ENCODE results near the gene RANBP1. TPM values are rescaled to one million over a fixed set of nuclear protein-coding genes. Genes with fewer than 3 reads are reported as not detected.

Gene RANBP1
- total RNA-seq, 1 donor from 2014 or later = 219 TPM

DNA sequence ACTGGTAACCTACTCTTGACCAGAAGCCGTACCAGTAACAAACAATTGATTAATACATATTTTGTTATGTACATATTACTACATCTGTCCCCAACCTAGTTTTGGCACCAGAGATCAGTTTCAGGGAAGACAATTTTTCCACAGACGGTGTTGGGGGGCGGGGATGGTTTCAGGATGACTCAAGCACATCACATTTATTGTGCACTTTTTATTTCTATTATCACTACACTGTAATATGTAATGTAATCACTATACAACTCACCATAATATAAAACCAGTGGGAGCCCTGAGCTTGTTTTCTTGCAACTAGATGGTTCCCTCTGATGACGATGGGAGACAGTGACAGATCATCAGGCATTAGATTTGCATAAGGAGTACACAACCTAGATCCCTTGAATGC lies 20.4 kb upstream of the RANBP1 start:
- no peak for TF ChIP-seq CTCF (IDR thresholded peaks at IDR 0.05; ENCODE audit: unreplicated experiment)
- H3K36me3 Mint-ChIP-seq (ENCODE audit: insufficient read depth) = peaks cover 31% of the 10 kb centered on the region
- H3K9me3 Mint-ChIP-seq (ENCODE audit: low read depth) = no peaks in the 10 kb centered on the region
- no peak overlapping the region for H3K27ac Mint-ChIP-seq
- no peak overlapping the region for H3K4me3 Mint-ChIP-seq (ENCODE audit: low read depth)
- no peaks in the 10 kb centered on the region for H3K4me1 Mint-ChIP-seq (ENCODE audit: low read depth)
- H3K27me3 Mint-ChIP-seq = no peaks in the 10 kb centered on the region
- DNase-seq (ENCODE audit: low spot score, unreplicated experiment) = no peak

DNA sequence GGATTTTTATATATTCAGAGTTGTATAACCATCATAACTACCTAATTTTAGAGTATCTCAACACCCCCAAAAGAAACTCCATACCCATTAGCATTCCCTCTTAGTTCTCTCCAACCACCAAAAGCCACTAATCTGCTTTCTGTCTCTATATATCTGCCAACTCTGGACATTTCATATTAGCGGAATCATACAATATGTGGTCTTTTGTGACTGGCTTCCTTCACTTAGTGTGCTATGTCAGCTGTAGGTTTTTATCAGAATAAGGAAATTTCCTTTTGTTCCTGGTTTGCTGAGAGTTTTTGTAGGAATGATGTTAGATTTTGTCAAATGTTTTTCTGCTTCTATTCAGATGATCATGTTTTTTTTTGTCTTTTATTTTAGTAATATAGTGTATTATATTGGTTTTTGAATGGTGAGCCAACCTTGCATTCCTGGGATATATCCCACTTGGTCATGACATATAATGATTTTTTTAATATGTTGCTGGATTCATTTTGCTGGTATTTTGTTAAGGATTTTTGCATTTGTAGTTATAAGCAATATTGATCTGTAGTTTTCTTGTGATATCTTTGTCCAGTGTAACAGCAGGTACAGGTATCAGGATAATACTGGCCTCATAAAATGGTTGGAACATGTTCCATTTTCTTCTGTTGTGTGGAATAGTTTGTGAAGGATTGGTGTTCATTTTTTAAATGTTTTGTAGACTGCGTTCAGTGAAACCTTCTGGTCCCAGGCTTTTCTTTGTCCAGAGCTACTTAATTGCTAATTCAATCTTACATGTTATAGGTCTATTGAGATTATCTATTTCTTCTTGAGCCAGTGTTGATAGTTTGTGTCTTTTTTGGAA lies 19.1 kb upstream of the RANBP1 start:
- Mint-ChIP-seq H3K4me3 (ENCODE audit: low read depth) (no peak overlapping the region), H3K9me3 (ENCODE audit: low read depth) (no peaks in the 10 kb centered on the region), H3K36me3 (ENCODE audit: insufficient read depth) (peaks cover 21% of the 10 kb centered on the region), H3K27me3 (no peaks in the 10 kb centered on the region), H3K4me1 (ENCODE audit: low read depth) (no peaks in the 10 kb centered on the region), H3K27ac (no peak overlapping the region)
- TF ChIP-seq CTCF (IDR thresholded peaks at IDR 0.05; ENCODE audit: unreplicated experiment) = no peak
- no peak for DNase-seq (ENCODE audit: low spot score, unreplicated experiment)

GRCh38 chr22:20099099-20099711 lies 16.7 kb upstream of the RANBP1 start:
- H3K4me3 Mint-ChIP-seq (ENCODE audit: low read depth) = no peak overlapping the region
- H3K9me3 Mint-ChIP-seq (ENCODE audit: low read depth) = no peaks in the 10 kb centered on the region
- H3K36me3 Mint-ChIP-seq (ENCODE audit: insufficient read depth) = peaks cover 26% of the 10 kb centered on the region
- H3K27ac Mint-ChIP-seq = no peak overlapping the region
- H3K4me1 Mint-ChIP-seq (ENCODE audit: low read depth) = no peaks in the 10 kb centered on the region
- H3K27me3 Mint-ChIP-seq = no peaks in the 10 kb centered on the region
- no peak for DNase-seq (ENCODE audit: low spot score, unreplicated experiment)
- TF ChIP-seq CTCF (IDR thresholded peaks at IDR 0.05; ENCODE audit: unreplicated experiment) = no peak

GRCh38 chr22:20101638-20102037 lies 14.3 kb upstream of the RANBP1 start:
- Mint-ChIP-seq H3K4me3 (ENCODE audit: low read depth) (no peak overlapping the region), H3K9me3 (ENCODE audit: low read depth) (no peaks in the 10 kb centered on the region), H3K27ac (no peak overlapping the region), H3K36me3 (ENCODE audit: insufficient read depth) (peaks cover 15% of the 10 kb centered on the region), H3K27me3 (no peaks in the 10 kb centered on the region), H3K4me1 (ENCODE audit: low read depth) (no peaks in the 10 kb centered on the region)
- no peak for TF ChIP-seq CTCF (IDR thresholded peaks at IDR 0.05; ENCODE audit: unreplicated experiment)
- DNase-seq (ENCODE audit: low spot score, unreplicated experiment) = no peak

GRCh38 chr22:20102203-20102780 lies 13.6 kb upstream of the RANBP1 start:
- TF ChIP-seq CTCF (IDR thresholded peaks at IDR 0.05; ENCODE audit: unreplicated experiment) = peak; percentile 19
- H3K9me3 Mint-ChIP-seq (ENCODE audit: low read depth) = no peaks in the 10 kb centered on the region
- H3K27me3 Mint-ChIP-seq = no peaks in the 10 kb centered on the region
- DNase-seq (ENCODE audit: low spot score, unreplicated experiment) = no peak
- peak overlapping the region; percentile 49 for H3K27ac Mint-ChIP-seq
- no peak overlapping the region for H3K4me3 Mint-ChIP-seq (ENCODE audit: low read depth)
- peaks cover 10% of the 10 kb centered on the region for H3K36me3 Mint-ChIP-seq (ENCODE audit: insufficient read depth)
- no peaks in the 10 kb centered on the region for H3K4me1 Mint-ChIP-seq (ENCODE audit: low read depth)
